DND-41 (cell line): ENCODE measurements around the gene SLC30A1.

ENCODE experiments used
- ATAC-seq: fragments of 200-7000 bp; cut with Tn5 transposase; 3 replicates; pipeline ENCODE4 v1.9.1; 2021; ENCODE audit warnings: low read depth; ENCODE audit not compliant: insufficient read depth
- DNase-seq: peaks from one replicate; pipeline ENCODE4 v3.0.0-alpha.2; 2020
- H2AFZ ChIP-seq: 2 replicates; pipeline ENCODE4 v1.6.0; 2012; ENCODE audit warnings: low read depth, low read length
- H3K27ac ChIP-seq: 2 replicates; pipeline ENCODE4 v1.5.1; 2012; ENCODE audit warnings: low read length, inconsistent platforms
- H3K27me3 ChIP-seq: fragments of 200-600 bp; sonication (generic); 2 replicates; pipeline ENCODE4 v1.6.0; 2012; ENCODE audit warnings: low read length, mild to moderate bottlenecking, inconsistent platforms; ENCODE audit not compliant: insufficient read depth, poor library complexity
- H3K36me3 ChIP-seq: 2 replicates; pipeline ENCODE4 v1.5.1; 2012; ENCODE audit warnings: low read length, inconsistent platforms; ENCODE audit not compliant: insufficient read depth
- H3K4me1 ChIP-seq: 2 replicates; pipeline ENCODE4 v1.5.1; 2012; ENCODE audit warnings: mild to moderate bottlenecking, low read length; ENCODE audit not compliant: insufficient read depth
- H3K4me2 ChIP-seq: 2 replicates; pipeline ENCODE4 v1.6.0; 2012; ENCODE audit warnings: mild to moderate bottlenecking, moderate library complexity, low read length, inconsistent platforms; ENCODE audit not compliant: insufficient read depth
- H3K4me3 ChIP-seq, 2 experiments: fragments of 200-600 bp in 1 of 2; shearing (Covaris generic) in 1 of 2; 2 replicates each; pipeline ENCODE4 v1.5.1; 2012 to 2016; ENCODE audit warnings: inconsistent platforms in 2 of 2, low read length in 2 of 2, mild to moderate bottlenecking in 2 of 2, low read depth in 1 of 2, moderate library complexity in 1 of 2
- H3K79me2 ChIP-seq: 2 replicates; pipeline ENCODE4 v1.6.0; 2012; ENCODE audit warnings: low read length, inconsistent platforms; ENCODE audit not compliant: insufficient read depth
- H3K9ac ChIP-seq: 2 replicates; pipeline ENCODE4 v1.6.0; 2012; ENCODE audit warnings: low read depth, mild to moderate bottlenecking, inconsistent platforms, low read length, moderate library complexity
- H3K9me3 ChIP-seq: 2 replicates; pipeline ENCODE4 v1.5.1; 2012; ENCODE audit warnings: low read length, moderate library complexity, mild to moderate bottlenecking, inconsistent platforms; ENCODE audit not compliant: insufficient read depth, severe bottlenecking
- H4K20me1 ChIP-seq: 2 replicates; pipeline ENCODE4 v1.6.0; 2012; ENCODE audit warnings: low read length; ENCODE audit not compliant: insufficient read depth
- EZH2 ChIP-seq: IDR thresholded peaks from 3 replicates; pipeline ENCODE4 v1.6.1; 2012; ENCODE audit warnings: borderline replicate concordance, low read depth, mild to moderate bottlenecking, moderate library complexity, low read length, inconsistent platforms; ENCODE audit not compliant: severe bottlenecking
- TF ChIP-seq, protein P1 (sequence below): IDR thresholded peaks from 2 replicates; pipeline ENCODE4 v1.5.1; 2012; ENCODE audit warnings: borderline replicate concordance, low read length, moderate library complexity, mild to moderate bottlenecking; ENCODE audit not compliant: poor library complexity, severe bottlenecking; ENCODE audit errors: extremely low read depth

SLC30A1 gene

DNA sequence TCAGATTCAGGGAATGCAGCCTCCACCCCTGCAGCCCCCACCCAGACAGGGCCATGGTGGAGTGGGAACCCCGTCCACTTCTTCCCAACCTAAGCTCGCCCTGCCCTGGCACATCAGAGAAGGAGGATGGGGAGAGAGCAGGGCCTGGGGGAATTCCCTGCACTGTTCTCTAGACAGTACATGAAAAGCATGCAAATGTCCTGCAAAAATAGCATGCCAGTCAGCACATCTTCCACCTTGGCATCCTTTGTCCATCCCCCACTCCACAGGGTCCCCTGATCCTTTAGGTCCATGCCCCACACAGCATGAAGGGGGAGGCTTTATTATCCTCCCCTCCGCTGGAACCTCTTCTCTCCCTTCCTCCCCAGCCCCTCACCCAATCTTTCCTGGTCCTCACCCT is 52.0 kb downstream of the SLC30A1 start:
- Histone ChIP-seq H3K9me3 (no peaks in the 10 kb centered on the region), H3K4me2 (no peak overlapping the region), H4K20me1 (no peaks in the 10 kb centered on the region), H3K27ac (no peak overlapping the region), H3K4me3 (no peak overlapping the region), H3K4me1 (no peaks in the 10 kb centered on the region), H3K79me2 (no peaks in the 10 kb centered on the region), H3K36me3 (no peaks in the 10 kb centered on the region), H3K27me3 (no peaks in the 10 kb centered on the region), H2AFZ (no peak overlapping the region), H3K9ac (no peak overlapping the region)
- ATAC-seq, result no peak
- TF ChIP-seq, protein P1, sequence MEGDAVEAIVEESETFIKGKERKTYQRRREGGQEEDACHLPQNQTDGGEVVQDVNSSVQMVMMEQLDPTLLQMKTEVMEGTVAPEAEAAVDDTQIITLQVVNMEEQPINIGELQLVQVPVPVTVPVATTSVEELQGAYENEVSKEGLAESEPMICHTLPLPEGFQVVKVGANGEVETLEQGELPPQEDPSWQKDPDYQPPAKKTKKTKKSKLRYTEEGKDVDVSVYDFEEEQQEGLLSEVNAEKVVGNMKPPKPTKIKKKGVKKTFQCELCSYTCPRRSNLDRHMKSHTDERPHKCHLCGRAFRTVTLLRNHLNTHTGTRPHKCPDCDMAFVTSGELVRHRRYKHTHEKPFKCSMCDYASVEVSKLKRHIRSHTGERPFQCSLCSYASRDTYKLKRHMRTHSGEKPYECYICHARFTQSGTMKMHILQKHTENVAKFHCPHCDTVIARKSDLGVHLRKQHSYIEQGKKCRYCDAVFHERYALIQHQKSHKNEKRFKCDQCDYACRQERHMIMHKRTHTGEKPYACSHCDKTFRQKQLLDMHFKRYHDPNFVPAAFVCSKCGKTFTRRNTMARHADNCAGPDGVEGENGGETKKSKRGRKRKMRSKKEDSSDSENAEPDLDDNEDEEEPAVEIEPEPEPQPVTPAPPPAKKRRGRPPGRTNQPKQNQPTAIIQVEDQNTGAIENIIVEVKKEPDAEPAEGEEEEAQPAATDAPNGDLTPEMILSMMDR, result no peak
- no peak for TF ChIP-seq EZH2
- DNase-seq, result no peak

DNA sequence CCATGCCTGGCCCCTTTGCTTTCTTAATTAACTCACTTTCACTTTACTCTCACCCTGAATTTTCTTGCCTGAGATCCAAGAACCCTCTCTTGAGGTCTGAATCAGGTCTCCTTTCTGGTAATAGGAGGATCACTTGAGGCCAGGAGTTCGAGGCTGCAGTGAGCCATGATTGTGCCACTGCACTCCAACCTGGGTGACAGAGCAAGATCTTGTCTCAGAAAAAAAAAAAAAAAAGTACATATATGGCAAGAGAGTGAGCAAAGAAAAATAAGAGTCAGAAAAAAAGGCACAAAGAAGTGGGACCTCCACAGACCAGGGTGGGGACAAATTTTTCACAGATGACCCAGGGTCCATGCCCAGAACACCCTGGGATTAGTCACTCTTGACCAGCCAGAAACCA is 52.9 kb downstream of the SLC30A1 start:
- H3K79me2 ChIP-seq, result no peaks in the 10 kb centered on the region
- DNase-seq (no peak), ATAC-seq (no peak)
- no peaks in the 10 kb centered on the region for H3K36me3 ChIP-seq
- H3K4me3 ChIP-seq, result no peak overlapping the region
- no peaks in the 10 kb centered on the region for H3K9me3 ChIP-seq
- TF ChIP-seq, protein P1, result no peak
- TF ChIP-seq EZH2, result no peak
- H3K4me1 ChIP-seq, result no peaks in the 10 kb centered on the region
- no peak overlapping the region for H3K27ac ChIP-seq
- H3K9ac ChIP-seq, result no peak overlapping the region
- no peaks in the 10 kb centered on the region for H3K27me3 ChIP-seq
- no peak overlapping the region for H3K4me2 ChIP-seq
- no peak overlapping the region for H2AFZ ChIP-seq
- H4K20me1 ChIP-seq, result no peaks in the 10 kb centered on the region

DNA sequence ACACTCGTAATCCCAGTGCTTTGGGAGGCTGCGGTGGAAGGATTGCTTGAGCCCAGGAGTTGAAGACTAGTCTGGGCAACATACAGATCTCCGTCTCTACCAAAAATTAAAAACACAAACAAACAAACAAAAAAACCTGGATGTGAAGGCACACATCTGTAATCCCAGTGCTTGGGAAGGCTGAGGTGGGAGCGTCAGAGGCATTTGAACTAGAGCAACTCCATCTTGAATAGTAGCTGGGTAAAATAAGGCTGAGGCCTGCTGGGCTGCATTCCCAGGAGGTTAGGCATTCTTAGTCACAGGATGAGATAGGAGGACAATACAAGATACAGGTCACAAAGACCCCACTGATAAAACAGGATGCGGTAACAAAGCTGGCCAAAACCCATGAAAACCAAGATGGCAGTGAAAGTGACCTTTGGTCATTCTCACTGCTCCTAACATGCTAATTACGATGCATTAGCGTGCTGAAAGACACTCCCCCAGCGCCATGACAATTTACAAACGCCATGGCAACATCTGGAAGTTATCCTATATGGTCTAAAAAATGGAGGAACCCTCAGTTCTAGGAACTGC is 53.8 kb downstream of the SLC30A1 start:
- Histone ChIP-seq H4K20me1 (no peaks in the 10 kb centered on the region), H3K4me2 (no peak overlapping the region), H3K79me2 (no peaks in the 10 kb centered on the region), H3K27me3 (no peaks in the 10 kb centered on the region), H3K9ac (no peak overlapping the region), H2AFZ (no peak overlapping the region), H3K9me3 (no peaks in the 10 kb centered on the region), H3K4me3 (no peak overlapping the region), H3K27ac (no peak overlapping the region), H3K4me1 (no peaks in the 10 kb centered on the region), H3K36me3 (no peaks in the 10 kb centered on the region)
- DNase-seq, result no peak
- TF ChIP-seq EZH2, result no peak
- TF ChIP-seq, protein P1, result no peak
- ATAC-seq, result no peak

DNA sequence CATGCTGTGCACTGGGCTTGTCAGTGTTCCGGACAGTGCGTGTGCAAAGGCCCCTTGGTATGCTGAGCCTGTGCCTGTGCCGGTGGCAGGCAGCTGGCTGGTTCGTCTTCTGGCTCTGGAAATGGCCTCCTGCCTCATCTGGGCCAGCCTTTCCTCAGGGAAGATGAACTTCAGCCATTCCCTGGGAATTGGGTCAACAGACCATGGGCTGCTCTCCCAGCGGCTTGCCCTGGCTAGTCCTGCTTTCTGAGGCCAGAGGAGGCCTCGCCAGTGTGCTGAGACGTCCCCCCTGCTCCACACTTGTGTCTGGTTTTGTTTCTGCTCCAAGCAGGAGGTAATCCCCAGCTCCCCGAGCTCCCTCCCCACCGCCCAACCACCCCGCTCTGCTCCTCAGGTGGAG is 54.4 kb downstream of the SLC30A1 start:
- no peak overlapping the region for H3K9ac ChIP-seq
- no peak overlapping the region for H2AFZ ChIP-seq
- no peak overlapping the region for H3K27ac ChIP-seq
- no peaks in the 10 kb centered on the region for H3K27me3 ChIP-seq
- DNase-seq (no peak), ATAC-seq (no peak)
- no peaks in the 10 kb centered on the region for H3K36me3 ChIP-seq
- no peaks in the 10 kb centered on the region for H4K20me1 ChIP-seq
- TF ChIP-seq, protein P1, result no peak
- no peak for TF ChIP-seq EZH2
- H3K4me1 ChIP-seq, result no peaks in the 10 kb centered on the region
- H3K79me2 ChIP-seq, result no peaks in the 10 kb centered on the region
- H3K4me3 ChIP-seq, result no peak overlapping the region
- H3K9me3 ChIP-seq, result no peaks in the 10 kb centered on the region
- H3K4me2 ChIP-seq, result no peak overlapping the region
